AG09319 (cell line): ENCODE measurements around the gene MORC2.

ENCODE experiments used
- DNase-seq: peaks from one replicate; pipeline ENCODE4 v3.0.0-alpha.2; 2010; ENCODE audit warnings: low read depth; ENCODE audit errors: extremely low read depth
- TF ChIP-seq, protein P1 (sequence below): IDR thresholded peaks from 2 replicates; pipeline ENCODE4 v1.5.1; 2011; ENCODE audit warnings: low read depth, mild to moderate bottlenecking, inconsistent platforms, low read length, moderate library complexity

MORC2 gene

DNA sequence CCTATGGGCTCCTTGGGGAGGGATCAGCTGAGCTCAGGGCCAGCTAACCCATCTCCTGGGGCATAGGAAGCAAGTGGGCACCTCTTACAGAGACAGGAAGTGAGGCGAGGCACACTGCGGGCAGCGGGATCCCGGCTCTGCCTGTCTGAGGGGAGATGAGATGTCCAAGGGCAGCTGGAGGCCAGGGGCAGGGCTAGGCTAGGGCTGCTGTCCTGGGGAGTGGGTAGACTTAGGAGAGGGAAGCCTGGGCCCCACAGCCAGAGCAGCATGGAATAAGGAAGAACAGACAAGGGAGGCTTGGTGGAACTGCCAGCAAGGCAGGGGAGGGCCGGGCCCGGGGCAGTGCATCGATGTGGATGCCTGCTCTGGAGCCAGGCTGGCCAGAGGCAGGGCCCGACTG, 76.3 kb downstream of the MORC2 start:
- TF ChIP-seq, protein P1, sequence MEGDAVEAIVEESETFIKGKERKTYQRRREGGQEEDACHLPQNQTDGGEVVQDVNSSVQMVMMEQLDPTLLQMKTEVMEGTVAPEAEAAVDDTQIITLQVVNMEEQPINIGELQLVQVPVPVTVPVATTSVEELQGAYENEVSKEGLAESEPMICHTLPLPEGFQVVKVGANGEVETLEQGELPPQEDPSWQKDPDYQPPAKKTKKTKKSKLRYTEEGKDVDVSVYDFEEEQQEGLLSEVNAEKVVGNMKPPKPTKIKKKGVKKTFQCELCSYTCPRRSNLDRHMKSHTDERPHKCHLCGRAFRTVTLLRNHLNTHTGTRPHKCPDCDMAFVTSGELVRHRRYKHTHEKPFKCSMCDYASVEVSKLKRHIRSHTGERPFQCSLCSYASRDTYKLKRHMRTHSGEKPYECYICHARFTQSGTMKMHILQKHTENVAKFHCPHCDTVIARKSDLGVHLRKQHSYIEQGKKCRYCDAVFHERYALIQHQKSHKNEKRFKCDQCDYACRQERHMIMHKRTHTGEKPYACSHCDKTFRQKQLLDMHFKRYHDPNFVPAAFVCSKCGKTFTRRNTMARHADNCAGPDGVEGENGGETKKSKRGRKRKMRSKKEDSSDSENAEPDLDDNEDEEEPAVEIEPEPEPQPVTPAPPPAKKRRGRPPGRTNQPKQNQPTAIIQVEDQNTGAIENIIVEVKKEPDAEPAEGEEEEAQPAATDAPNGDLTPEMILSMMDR: no peak
- DNase-seq: no peak

DNA sequence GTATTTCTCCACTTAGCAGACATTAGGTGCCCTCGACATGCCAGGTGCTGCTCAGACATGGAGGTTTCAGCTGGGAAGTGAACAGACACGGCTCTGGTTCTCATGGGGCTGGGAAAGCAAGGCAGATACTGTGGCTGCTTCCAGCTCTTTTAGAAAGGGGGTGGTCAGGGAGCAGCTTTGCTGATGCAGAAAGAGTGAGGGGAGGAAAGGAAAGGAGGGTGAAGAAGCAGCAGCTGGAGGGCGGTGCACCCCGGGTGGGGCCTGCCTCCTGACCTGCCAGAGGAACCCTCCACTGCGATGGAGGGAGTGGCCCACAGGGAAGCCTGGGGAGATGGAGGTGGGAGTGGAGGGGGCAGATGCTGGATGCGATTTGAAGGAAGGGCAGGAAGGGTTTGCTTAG, 76.8 kb downstream of the MORC2 start:
- no peak for DNase-seq
- TF ChIP-seq, protein P1: no peak

DNA sequence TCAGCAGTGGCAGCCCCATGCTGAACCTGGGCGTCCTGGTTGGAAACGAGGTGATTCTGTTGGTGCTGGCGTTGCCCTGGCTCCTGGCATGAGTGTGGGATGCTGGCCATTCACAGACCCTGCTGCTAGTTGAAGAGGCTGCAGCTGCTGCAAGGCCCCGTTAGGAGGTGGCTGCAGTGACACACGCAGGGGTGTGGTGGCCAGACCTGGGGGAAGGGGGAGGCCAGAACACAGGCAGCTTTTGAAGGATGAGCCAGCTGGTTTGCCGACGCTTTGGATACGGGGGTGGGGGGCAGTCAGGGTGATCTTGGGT, 77.2 kb downstream of the MORC2 start:
- TF ChIP-seq, protein P1: no peak
- DNase-seq: no peak

GRCh38 chr22:30890686-30891442, 77.7 kb downstream of the MORC2 start:
- no peak for DNase-seq
- TF ChIP-seq, protein P1: peak; percentile 84

- DNase-seq: no peak
These were observed 78.5 kb downstream of the MORC2 start for GRCh38 chr22:30889996-30890480.

GRCh38 chr22:30889268-30889995, 79.1 kb downstream of the MORC2 start:
- no peak for DNase-seq
- TF ChIP-seq, protein P1: no peak

More at GRCh38 chr22:30889996-30890480, 78.5 kb downstream of the MORC2 start:
- TF ChIP-seq, protein P1: no peak

GRCh38 chr22:30887861-30888260, 80.7 kb downstream of the MORC2 start:
- DNase-seq: no peak
- TF ChIP-seq, protein P1: no peak
